Fibroblast of lung (primary cell): ENCODE results near the gene INPP5A. TPM values are rescaled to one million over a fixed set of nuclear protein-coding genes. Genes with fewer than 3 reads are reported as not detected.

ENCODE experiments used
- DNase-seq, 2 donors: peaks; one replicate each; pipeline versions ENCODE4 v3.0.0 to v3.0.0-alpha.2; 2010; ENCODE audit warnings: low read depth in 2 of 2
- H2AFZ ChIP-seq: 2 replicates; pipeline ENCODE4 v1.5.1; 2012; ENCODE audit warnings: low read length, control low read depth, inconsistent platforms
- H3K27ac ChIP-seq: 2 replicates; pipeline ENCODE4 v1.5.1; 2011; ENCODE audit warnings: low read length, control low read depth; ENCODE audit not compliant: insufficient read depth
- H3K27me3 ChIP-seq: 2 replicates; pipeline ENCODE4 v1.5.1; 2011; ENCODE audit warnings: mild to moderate bottlenecking, low read length; ENCODE audit not compliant: control insufficient read depth, insufficient read depth
- H3K36me3 ChIP-seq: 2 replicates; pipeline ENCODE4 v1.5.1; 2011; ENCODE audit warnings: low read length; ENCODE audit not compliant: control insufficient read depth, insufficient read depth
- H3K4me1 ChIP-seq: 2 replicates; pipeline ENCODE4 v1.5.1; 2011; ENCODE audit warnings: low read length; ENCODE audit not compliant: control insufficient read depth, insufficient read depth; ENCODE audit errors: extremely low read depth
- H3K4me2 ChIP-seq: 2 replicates; pipeline ENCODE4 v1.5.1; 2011; ENCODE audit warnings: low read length, control low read depth; ENCODE audit not compliant: insufficient read depth; ENCODE audit errors: extremely low read depth
- H3K4me3 ChIP-seq, 4 experiments: fragments of 200-600 bp in 1 of 4; sonication (generic) in 1 of 4; replicated peaks in 1 of 4; 2 replicates each; pipeline ENCODE4 v1.5.1; 2011 to 2016; ENCODE audit warnings: low read length in 4 of 4, low read depth in 3 of 4, mild to moderate bottlenecking in 3 of 4, control low read depth in 2 of 4, inconsistent platforms in 1 of 4, mixed read lengths in 1 of 4; ENCODE audit not compliant: insufficient read depth in 1 of 4; ENCODE audit errors: control extremely low read depth in 1 of 4
- H3K79me2 ChIP-seq: 2 replicates; pipeline ENCODE4 v1.5.1; 2012; ENCODE audit warnings: mild to moderate bottlenecking, low read length, inconsistent platforms; ENCODE audit not compliant: control insufficient read depth, insufficient read depth
- H3K9ac ChIP-seq: 2 replicates; pipeline ENCODE4 v1.5.1; 2011; ENCODE audit warnings: mild to moderate bottlenecking, low read length, control low read depth; ENCODE audit not compliant: insufficient read depth
- H3K9me3 ChIP-seq: 2 replicates; pipeline ENCODE4 v1.5.1; 2012; ENCODE audit warnings: low read depth, low read length; ENCODE audit not compliant: control insufficient read depth, insufficient read depth
- H4K20me1 ChIP-seq: 2 replicates; pipeline ENCODE4 v1.5.1; 2011; ENCODE audit warnings: low read length; ENCODE audit not compliant: control insufficient read depth, insufficient read depth; ENCODE audit errors: extremely low read depth
- EZH2 ChIP-seq: IDR thresholded peaks from 2 replicates; pipeline ENCODE4 v1.5.1; 2012; ENCODE audit warnings: low read length, control low read depth, mild to moderate bottlenecking; ENCODE audit errors: missing control alignments
- polyA plus RNA-seq, 2 donors: library from polyadenylated mRNA; depleted of rRNA in 1 of 2; stranded (reverse) in 1 of 2; unstranded in 1 of 2; fragments of >200 nt; gene quantifications; 2 replicates each; pipeline ENCODE4 v1.2.1, GENCODE V29; 2011 to 2012; ENCODE audit warnings: missing spikeins in 1 of 2
- total RNA-seq: library from RNA; depleted of rRNA; stranded (reverse); fragments of >200 nt; gene quantifications from 2 replicates; pipeline ENCODE4 v1.2.1, GENCODE V29; 2014
- TF ChIP-seq, protein P1 (sequence below), 2 donors: IDR thresholded peaks in 1 of 2; conservative IDR thresholded peaks in 1 of 2; 1 replicate in 1 of 2; 2 replicates in 1 of 2; pipeline ENCODE4 v1.5.1; 2011 to 2012; ENCODE audit warnings: low read length in 2 of 2, control low read depth in 1 of 2, inconsistent platforms in 1 of 2, low read depth in 1 of 2, mild to moderate bottlenecking in 1 of 2

Gene INPP5A
- total and polyA plus RNA-seq, 2 donors (not counting 1 experiment from before 2014, with no cell fraction given), result 24.6 to 39.9 TPM

DNA sequence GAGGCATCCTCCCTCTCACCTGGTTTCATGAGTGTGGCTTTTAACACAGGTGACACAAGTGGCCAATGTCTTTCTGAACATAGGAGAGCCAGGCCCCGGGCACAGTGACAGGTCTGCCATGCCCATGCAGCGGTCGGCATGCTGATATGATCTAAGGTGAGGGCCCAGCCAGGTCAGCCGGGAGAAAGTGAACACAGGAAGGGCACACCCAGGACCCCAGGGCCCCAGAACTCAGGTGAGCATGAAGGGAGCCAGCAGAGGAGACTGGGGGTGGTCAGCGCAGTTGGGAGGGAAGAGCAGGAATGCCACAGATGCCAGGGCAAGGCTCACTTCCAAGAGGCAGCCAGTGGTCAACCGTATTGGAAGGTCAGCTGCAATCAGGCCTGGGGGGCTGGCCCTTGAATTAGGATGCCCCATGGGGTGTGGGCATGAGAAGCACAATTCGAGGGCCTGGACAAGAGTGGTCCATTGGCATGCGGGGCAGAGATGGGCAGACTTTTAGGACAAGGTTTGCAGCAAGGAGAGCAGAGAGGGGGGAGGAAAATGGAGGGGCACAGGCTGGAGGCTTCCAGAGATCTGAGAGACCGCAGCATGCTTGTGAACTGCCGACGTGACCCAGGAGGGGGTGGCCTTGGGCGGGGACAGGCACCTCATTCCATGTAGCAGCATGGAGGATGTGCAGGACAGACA is 3.9 kb upstream of the INPP5A start:
- no peak for TF ChIP-seq EZH2
- TF ChIP-seq, protein P1, sequence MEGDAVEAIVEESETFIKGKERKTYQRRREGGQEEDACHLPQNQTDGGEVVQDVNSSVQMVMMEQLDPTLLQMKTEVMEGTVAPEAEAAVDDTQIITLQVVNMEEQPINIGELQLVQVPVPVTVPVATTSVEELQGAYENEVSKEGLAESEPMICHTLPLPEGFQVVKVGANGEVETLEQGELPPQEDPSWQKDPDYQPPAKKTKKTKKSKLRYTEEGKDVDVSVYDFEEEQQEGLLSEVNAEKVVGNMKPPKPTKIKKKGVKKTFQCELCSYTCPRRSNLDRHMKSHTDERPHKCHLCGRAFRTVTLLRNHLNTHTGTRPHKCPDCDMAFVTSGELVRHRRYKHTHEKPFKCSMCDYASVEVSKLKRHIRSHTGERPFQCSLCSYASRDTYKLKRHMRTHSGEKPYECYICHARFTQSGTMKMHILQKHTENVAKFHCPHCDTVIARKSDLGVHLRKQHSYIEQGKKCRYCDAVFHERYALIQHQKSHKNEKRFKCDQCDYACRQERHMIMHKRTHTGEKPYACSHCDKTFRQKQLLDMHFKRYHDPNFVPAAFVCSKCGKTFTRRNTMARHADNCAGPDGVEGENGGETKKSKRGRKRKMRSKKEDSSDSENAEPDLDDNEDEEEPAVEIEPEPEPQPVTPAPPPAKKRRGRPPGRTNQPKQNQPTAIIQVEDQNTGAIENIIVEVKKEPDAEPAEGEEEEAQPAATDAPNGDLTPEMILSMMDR (conservative IDR thresholded peaks at IDR 0.05 in 1 of 2, IDR thresholded peaks at IDR 0.05 in 1 of 2; ENCODE audit: low read depth in 1 of 2, low read length in 2 of 2), result no peak
- no peak overlapping the region for H3K4me3 ChIP-seq
- peaks cover 23% of the 10 kb centered on the region for H3K4me1 ChIP-seq
- no peak overlapping the region for H3K27ac ChIP-seq
- H3K36me3 ChIP-seq, result no peaks in the 10 kb centered on the region
- H3K27me3 ChIP-seq, result no peaks in the 10 kb centered on the region
- no peaks in the 10 kb centered on the region for H4K20me1 ChIP-seq
- H3K9ac ChIP-seq, result no peak overlapping the region
- no peak overlapping the region for H2AFZ ChIP-seq
- H3K4me2 ChIP-seq, result peak overlapping the region; percentile 1
- DNase-seq, result no peak
- H3K9me3 ChIP-seq, result no peaks in the 10 kb centered on the region
- peaks cover 11% of the 10 kb centered on the region for H3K79me2 ChIP-seq

DNA sequence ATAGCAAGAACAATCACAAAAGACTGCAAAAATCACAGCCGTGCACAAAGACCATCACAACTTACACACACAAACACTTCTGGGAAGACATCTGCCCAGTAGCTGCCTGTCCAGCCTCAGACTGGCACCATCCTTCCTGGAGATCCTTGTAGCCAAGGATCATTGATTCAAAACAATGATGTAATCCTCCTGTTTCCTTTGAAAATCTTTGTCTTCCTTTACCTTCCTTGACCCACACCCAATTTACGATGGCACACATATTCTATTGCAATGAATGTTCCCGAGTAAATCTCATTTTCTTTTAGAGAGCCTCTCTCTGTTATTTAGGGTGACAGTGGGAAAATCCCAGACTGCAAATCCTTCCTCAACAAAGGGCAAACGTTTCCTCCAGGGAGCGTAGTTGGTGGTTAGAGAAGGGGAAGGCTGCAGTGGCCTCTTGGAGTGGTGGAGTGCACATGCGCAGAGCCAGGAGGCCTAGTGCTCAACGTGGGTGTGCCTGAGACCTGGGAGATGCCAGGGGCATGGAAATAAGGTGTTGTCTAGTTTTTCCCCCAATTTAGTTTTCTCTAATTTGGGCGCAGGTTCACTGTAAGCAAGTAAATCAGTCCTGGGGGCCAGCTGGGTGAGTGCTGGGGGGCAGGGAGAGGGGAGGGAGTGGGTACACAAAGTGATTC is 3.1 kb upstream of the INPP5A start:
- no peak overlapping the region for H3K4me2 ChIP-seq
- no peak for DNase-seq
- H3K9me3 ChIP-seq, result no peaks in the 10 kb centered on the region
- no peaks in the 10 kb centered on the region for H3K36me3 ChIP-seq
- no peaks in the 10 kb centered on the region for H3K27me3 ChIP-seq
- H2AFZ ChIP-seq, result no peak overlapping the region
- H3K79me2 ChIP-seq, result peaks cover 17% of the 10 kb centered on the region
- no peak for TF ChIP-seq EZH2
- TF ChIP-seq, protein P1 (conservative IDR thresholded peaks at IDR 0.05 in 1 of 2, IDR thresholded peaks at IDR 0.05 in 1 of 2; ENCODE audit: low read depth in 1 of 2, low read length in 2 of 2), result no peak
- H3K4me3 ChIP-seq, result no peak overlapping the region
- no peak overlapping the region for H3K9ac ChIP-seq
- H3K27ac ChIP-seq, result no peak overlapping the region
- H4K20me1 ChIP-seq, result no peaks in the 10 kb centered on the region
- H3K4me1 ChIP-seq, result peaks cover 26% of the 10 kb centered on the region

DNA sequence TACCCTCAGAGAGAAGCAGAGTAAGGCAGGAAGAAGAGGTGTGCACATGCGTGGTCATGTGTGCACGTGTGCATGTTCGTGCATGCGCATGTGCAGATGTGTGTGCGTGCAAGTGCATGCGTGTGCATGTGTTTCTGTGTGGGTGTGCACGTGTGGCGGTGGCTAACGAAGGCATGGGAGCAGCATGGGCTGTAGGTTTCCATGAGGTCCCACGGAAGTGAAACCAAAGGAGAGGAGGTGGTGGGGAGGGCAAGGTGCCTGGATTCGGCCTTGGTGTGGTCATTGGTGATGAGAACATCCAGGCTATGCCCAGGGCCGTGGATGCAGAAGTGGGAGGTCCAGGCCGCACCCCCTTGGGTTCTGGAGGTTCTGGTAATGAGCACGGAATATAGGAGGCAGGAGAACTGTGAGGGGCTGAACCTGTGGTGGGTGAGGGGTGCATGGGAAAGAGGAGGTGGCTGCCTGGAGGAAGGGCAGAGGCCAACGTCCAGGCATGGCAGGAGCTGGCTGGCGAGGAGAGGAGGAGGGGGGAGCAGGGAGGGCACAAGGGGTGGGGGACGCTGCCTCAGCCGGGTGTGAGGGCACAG is 2.4 kb upstream of the INPP5A start:
- H3K27ac ChIP-seq, result no peak overlapping the region
- no peaks in the 10 kb centered on the region for H3K9me3 ChIP-seq
- peaks cover 19% of the 10 kb centered on the region for H3K79me2 ChIP-seq
- TF ChIP-seq, protein P1 (conservative IDR thresholded peaks at IDR 0.05 in 1 of 2, IDR thresholded peaks at IDR 0.05 in 1 of 2; ENCODE audit: low read depth in 1 of 2, low read length in 2 of 2), result no peak
- TF ChIP-seq EZH2, result no peak
- H3K9ac ChIP-seq, result no peak overlapping the region
- no peaks in the 10 kb centered on the region for H4K20me1 ChIP-seq
- H3K27me3 ChIP-seq, result no peaks in the 10 kb centered on the region
- H2AFZ ChIP-seq, result no peak overlapping the region
- H3K4me3 ChIP-seq, result no peak overlapping the region
- H3K4me2 ChIP-seq, result no peak overlapping the region
- H3K36me3 ChIP-seq, result no peaks in the 10 kb centered on the region
- no peak for DNase-seq
- peaks cover 27% of the 10 kb centered on the region for H3K4me1 ChIP-seq
